HEK293T (cell line): ENCODE data around the gene C1orf116.

ENCODE experiments used
- CTCF ChIA-PET: fragments of 350-600 bp; formaldehyde crosslinking; extraction: SDS; loops from one replicate; lab custom pipeline; 2021; ENCODE audit warnings: antibody characterized with exemption, inconsistent platforms; lab: Yijun Ruan, JAX
- POLR2A ChIA-PET: fragments of 350-600 bp; formaldehyde crosslinking; extraction: SDS; loops from one replicate; lab custom pipeline; 2020; ENCODE audit warnings: antibody characterized with exemption, inconsistent platforms; lab: Yijun Ruan, JAX
- DNase-seq: peaks from one replicate; pipeline ENCODE4 v3.0.0; 2012; ENCODE audit warnings: mixed read lengths; ENCODE audit errors: extremely low spot score
- ARNT ChIP-seq: fragments of 450-650 bp; IDR thresholded peaks from 2 replicates; pipeline ENCODE4 v1.6.1; 2017; ENCODE audit warnings: mild to moderate bottlenecking
- BHLHE40 ChIP-seq: fragments of 450-650 bp; IDR thresholded peaks from 2 replicates; pipeline ENCODE4 v1.6.1; 2016; ENCODE audit warnings: mild to moderate bottlenecking, moderate library complexity, borderline replicate concordance
- CTBP1 ChIP-seq: fragments of 450-650 bp; IDR thresholded peaks from 2 replicates; pipeline ENCODE4 v1.6.1; 2016; ENCODE audit warnings: borderline replicate concordance
- ELF4 ChIP-seq: fragments of 450-650 bp; IDR thresholded peaks from 2 replicates; pipeline ENCODE4 v1.6.1; 2017; ENCODE audit warnings: antibody characterized with exemption
- FOXA1 ChIP-seq: fragments of 450-650 bp; IDR thresholded peaks from 2 replicates; pipeline ENCODE4 v1.6.1; 2016; ENCODE audit warnings: mild to moderate bottlenecking
- FOXK2 ChIP-seq: fragments of 450-650 bp; IDR thresholded peaks from 2 replicates; pipeline ENCODE4 v1.6.1; 2016; ENCODE audit warnings: mild to moderate bottlenecking
- FOXM1 ChIP-seq: fragments of 450-650 bp; IDR thresholded peaks from 2 replicates; pipeline ENCODE4 v1.6.1; 2017; ENCODE audit warnings: mild to moderate bottlenecking, borderline replicate concordance
- HDGF ChIP-seq: fragments of 450-650 bp; IDR thresholded peaks from 2 replicates; pipeline ENCODE4 v1.6.1; 2017; ENCODE audit warnings: antibody characterized with exemption, borderline replicate concordance
- L3MBTL2 ChIP-seq: fragments of 450-650 bp; conservative IDR thresholded peaks from 2 replicates; pipeline ENCODE4 v1.6.1; 2016; ENCODE audit warnings: mild to moderate bottlenecking
- LEF1 ChIP-seq: fragments of 450-650 bp; IDR thresholded peaks from 2 replicates; pipeline ENCODE4 v1.6.1; 2017; ENCODE audit warnings: mild to moderate bottlenecking, borderline replicate concordance
- NFRKB ChIP-seq: fragments of 450-650 bp; IDR thresholded peaks from 2 replicates; pipeline ENCODE4 v1.6.1; 2016; ENCODE audit warnings: mild to moderate bottlenecking, moderate library complexity
- PKNOX1 ChIP-seq: fragments of 450-650 bp; IDR thresholded peaks from 2 replicates; pipeline ENCODE4 v1.6.1; 2016
- SP1 ChIP-seq: fragments of 450-650 bp; IDR thresholded peaks from 2 replicates; pipeline ENCODE4 v1.6.1; 2017
- SUZ12 ChIP-seq: fragments of 450-650 bp; IDR thresholded peaks from 2 replicates; pipeline ENCODE4 v1.6.1; 2016; ENCODE audit warnings: mild to moderate bottlenecking
- TARDBP ChIP-seq: fragments of 450-650 bp; IDR thresholded peaks from 2 replicates; pipeline ENCODE4 v1.6.1; 2016
- ZNF384 ChIP-seq: fragments of 450-650 bp; IDR thresholded peaks from 2 replicates; pipeline ENCODE4 v1.6.1; 2016

Gene C1orf116

GRCh38 chr1:207027206-207027777 lies 5.3 kb downstream of the C1orf116 start:
- TF ChIP-seq BHLHE40 (no peak), TARDBP (no peak), ZNF384 (no peak), SUZ12 (no peak), HDGF (no peak)
- DNase-seq, result no peak
- ChIA-PET POLR2A (no interaction called here), CTCF (no interaction called here)

- TF ChIP-seq LEF1, result no peak
- TF ChIP-seq CTBP1, result no peak
- POLR2A ChIA-PET, result no interaction called here
- DNase-seq, result no peak
- CTCF ChIA-PET, result no interaction called here
Measured at GRCh38 chr1:207026104-207026534, 6.4 kb downstream of the C1orf116 start.

- ChIA-PET POLR2A (no interaction called here), CTCF (no interaction called here)
- no peak for DNase-seq
- no peak for TF ChIP-seq LEF1
- TF ChIP-seq FOXM1, result no peak
- no peak for TF ChIP-seq HDGF
- TF ChIP-seq ARNT, result no peak
- TF ChIP-seq SP1, result no peak
- TF ChIP-seq SUZ12, result no peak
- no peak for TF ChIP-seq TARDBP
- TF ChIP-seq NFRKB, result no peak
- TF ChIP-seq PKNOX1, result no peak
Measured at GRCh38 chr1:207025146-207025880, 7.2 kb downstream of the C1orf116 start.

- POLR2A ChIA-PET, result no interaction called here
- CTCF ChIA-PET, result no interaction called here
- no peak for TF ChIP-seq TARDBP
- TF ChIP-seq FOXM1, result no peak
- no peak for TF ChIP-seq BHLHE40
- TF ChIP-seq SUZ12, result no peak
- TF ChIP-seq ARNT, result no peak
- no peak for TF ChIP-seq NFRKB
- TF ChIP-seq ZNF384, result no peak
- no peak for TF ChIP-seq FOXA1
- no peak for DNase-seq
Measured at GRCh38 chr1:207024202-207025145, 8.1 kb downstream of the C1orf116 start.

- ChIA-PET POLR2A (no interaction called here), CTCF (interaction anchor here (1.0 kb wide), 1 partner anchor 17 kb away, joined by 3 read pairs; no protein-coding TSS in a partner anchor)
Measured at GRCh38 chr1:207022996-207023679, 9.4 kb downstream of the C1orf116 start.

GRCh38 chr1:207021876-207022596 lies 10.5 kb downstream of the C1orf116 start:
- no peak for DNase-seq
- ChIA-PET CTCF (interaction anchor here (1.0 kb wide), 1 partner anchor 16 kb away, joined by 3 read pairs; no protein-coding TSS in a partner anchor), POLR2A (no interaction called here)
- TF ChIP-seq HDGF (no peak), TARDBP (no peak), FOXM1 (no peak), FOXA1 (no peak), ZNF384 (no peak), CTBP1 (no peak), ARNT (no peak), FOXK2 (no peak), SUZ12 (no peak), NFRKB (no peak), ELF4 (no peak), BHLHE40 (no peak)

More at GRCh38 chr1:207022996-207023679, 9.4 kb downstream of the C1orf116 start:
- DNase-seq, result no peak
- TF ChIP-seq ELF4, result no peak

GRCh38 chr1:207021139-207021861 lies 11.3 kb downstream of the C1orf116 start:
- POLR2A ChIA-PET, result no interaction called here
- DNase-seq, result no peak
- TF ChIP-seq ELF4 (no peak), LEF1 (no peak), FOXK2 (no peak), HDGF (no peak), ARNT (no peak), NFRKB (no peak), BHLHE40 (no peak), FOXM1 (no peak), SUZ12 (no peak), TARDBP (no peak), L3MBTL2 (no peak), SP1 (no peak), CTBP1 (no peak), ZNF384 (no peak), FOXA1 (no peak), PKNOX1 (no peak)
- CTCF ChIA-PET, result no interaction called here
